Common myeloid progenitor, CD34-positive (primary cell): ENCODE results near the gene AP1AR.
"Not testable (repeated sequence)": the region's sequence is repeated elsewhere in the genome, so short reads cannot be mapped to it uniquely, and the experiment has no call there.

ENCODE experiments used
- CTCF ChIA-PET: fragments of 350-600 bp; sonication (Branson Sonifier 250); formaldehyde crosslinking; loops from one replicate; lab custom pipeline; 2021; ENCODE audit warnings: antibody characterized with exemption; lab: Charles Lee
- POLR2A ChIA-PET: fragments of 350-600 bp; sonication (Branson Sonifier 250); formaldehyde crosslinking; loops from one replicate; lab custom pipeline; 2021; ENCODE audit warnings: antibody characterized with exemption; lab: Charles Lee
- DNase-seq, 3 donors: peaks; one replicate each; pipeline versions ENCODE4 v3.0.0 to v3.0.0-alpha.2; 2013
- H3K27ac ChIP-seq, 2 experiments: 1 replicate in 1 of 2; 2 replicates in 1 of 2; pipeline ENCODE4 v1.7.0; 2013; ENCODE audit warnings: inconsistent platforms in 2 of 2, low read length in 2 of 2, mild to moderate bottlenecking in 2 of 2, low read depth in 1 of 2, moderate library complexity in 1 of 2; ENCODE audit not compliant: severe bottlenecking in 2 of 2, insufficient read depth in 1 of 2, poor library complexity in 1 of 2
- H3K27me3 ChIP-seq, 5 experiments: replicated peaks in 2 of 5; 1 replicate in 3 of 5; 2 replicates in 2 of 5; pipeline versions ENCODE4 v1.6.1 to v1.7.0; 2013; ENCODE audit warnings: low read length in 4 of 5, mild to moderate bottlenecking in 2 of 5, moderate library complexity in 2 of 5, inconsistent platforms in 1 of 5; ENCODE audit not compliant: insufficient read depth in 5 of 5, control insufficient read depth in 4 of 5
- H3K36me3 ChIP-seq, 4 experiments: 1 replicate in 2 of 4; 2 replicates in 2 of 4; pipeline versions ENCODE4 v1.6.1 to v1.7.0; 2013; ENCODE audit warnings: low read length in 3 of 4, control low read depth in 1 of 4, mild to moderate bottlenecking in 1 of 4; ENCODE audit not compliant: control insufficient read depth in 4 of 4, insufficient read depth in 4 of 4
- H3K4me1 ChIP-seq, 4 experiments: 1 replicate in 3 of 4; 2 replicates in 1 of 4; pipeline versions ENCODE4 v1.6.1 to v1.7.1; 2013; ENCODE audit warnings: low read length in 3 of 4, mild to moderate bottlenecking in 3 of 4, control low read depth in 1 of 4, inconsistent platforms in 1 of 4, moderate library complexity in 1 of 4; ENCODE audit not compliant: control insufficient read depth in 4 of 4, insufficient read depth in 4 of 4; ENCODE audit errors: control extremely low read depth in 1 of 4
- H3K4me3 ChIP-seq, 7 experiments: 1 replicate in 4 of 7; 2 replicates in 3 of 7; pipeline versions ENCODE4 v1.5.1 to v1.7.0; 2013; ENCODE audit warnings: mild to moderate bottlenecking in 7 of 7, low read length in 6 of 7, moderate library complexity in 6 of 7, inconsistent platforms in 2 of 7, low read depth in 2 of 7, control low read depth in 1 of 7; ENCODE audit not compliant: insufficient read depth in 4 of 7, control insufficient read depth in 1 of 7; ENCODE audit errors: extremely low read depth in 1 of 7
- H3K9me3 ChIP-seq, 5 experiments: 1 replicate in 4 of 5; 2 replicates in 1 of 5; pipeline versions ENCODE4 v1.6.1 to v1.7.1; 2013; ENCODE audit warnings: low read length in 4 of 5, mild to moderate bottlenecking in 2 of 5, inconsistent platforms in 1 of 5, low read depth in 1 of 5, moderate library complexity in 1 of 5; ENCODE audit not compliant: control insufficient read depth in 4 of 5, insufficient read depth in 2 of 5; ENCODE audit errors: control extremely low read depth in 1 of 5
- WGBS: methylation state at CpG from one replicate; pipeline ENCODE4 v1.1.5; 2013; ENCODE audit not compliant: insufficient coverage; 5-methylcytosine and 5-hydroxymethylcytosine counted together

AP1AR gene

GRCh38 chr4:112277220-112277619 is 45.6 kb downstream of the AP1AR start:
- ChIA-PET CTCF (interaction anchor here (0.6 kb wide), 1 partner anchor 7 kb away, joined by 4 read pairs; no protein-coding TSS in a partner anchor), POLR2A (interaction anchor here (0.6 kb wide), 1 partner anchor 161 kb away, joined by 3 read pairs; no protein-coding TSS in a partner anchor)
- Histone ChIP-seq H3K9me3 (peaks cover 0 to 3% (median 0%) of the 10 kb centered on the region in 5 experiments), H3K27ac (no peak overlapping the region), H3K4me3 (no peak overlapping the region), H3K36me3 (peaks cover 9 to 27% (median 11%) of the 10 kb centered on the region in 4 experiments), H3K27me3 (no peaks in the 10 kb centered on the region), H3K4me1 (peaks cover 0 to 13% (median 8%) of the 10 kb centered on the region in 4 experiments)
- DNase-seq = no peak
- WGBS = 80% methylated on average over 2 of the region's 3 CpGs

GRCh38 chr4:112277705-112278448 is 46.3 kb downstream of the AP1AR start:
- Histone ChIP-seq H3K4me1 (peaks cover 0 to 13% (median 8%) of the 10 kb centered on the region in 4 experiments), H3K4me3 (no peak overlapping the region), H3K27ac (no peak overlapping the region), H3K27me3 (no peaks in the 10 kb centered on the region), H3K9me3 (no peaks in the 10 kb centered on the region), H3K36me3 (peaks cover 7 to 27% (median 11%) of the 10 kb centered on the region in 4 experiments)
- no peak for DNase-seq
- POLR2A ChIA-PET = no interaction called here
- CTCF ChIA-PET = interaction anchor here (0.6 kb wide), 1 partner anchor 8 kb away, joined by 4 read pairs; no protein-coding TSS in a partner anchor
- WGBS = 96% methylated on average over 4 of the region's 10 CpGs

- DNase-seq = peak in 1 of 3 donors; percentile 69
- Histone ChIP-seq H3K9me3 (no peaks in the 10 kb centered on the region), H3K4me3 (peak overlapping the region in 1 of 7 experiments; percentile 55), H3K27ac (no peak overlapping the region), H3K27me3 (no peaks in the 10 kb centered on the region), H3K4me1 (peaks cover 5 to 21% (median 15%) of the 10 kb centered on the region in 4 experiments), H3K36me3 (peaks cover 7 to 27% (median 11%) of the 10 kb centered on the region in 4 experiments)
- 16% methylated on average over 5 of the region's 10 CpGs for WGBS
- ChIA-PET CTCF (interaction anchor here (0.8 to 1.9 kb wide), 3 partner anchors 12 to 42 kb away, joined by 3 to 5 read pairs (median 4); no protein-coding TSS in a partner anchor), POLR2A (no interaction called here)
These were observed 47.7 kb downstream of the AP1AR start for GRCh38 chr4:112279025-112279881.

- peaks cover 7 to 26% (median 11%) of the 10 kb centered on the region in 4 experiments for H3K36me3 ChIP-seq
- POLR2A ChIA-PET = no interaction called here
These were observed 48.3 kb downstream of the AP1AR start for GRCh38 chr4:112279882-112280315.

GRCh38 chr4:112280386-112281056 is 48.9 kb downstream of the AP1AR start:
- H3K27me3 ChIP-seq = no peaks in the 10 kb centered on the region
- peaks cover 5 to 20% (median 9%) of the 10 kb centered on the region in 4 experiments for H3K36me3 ChIP-seq
- H3K27ac ChIP-seq = no peak overlapping the region
- WGBS = 80% methylated on average over 3 of the region's 5 CpGs
- no peaks in the 10 kb centered on the region for H3K9me3 ChIP-seq
- peaks cover 9 to 29% (median 20%) of the 10 kb centered on the region in 4 experiments for H3K4me1 ChIP-seq
- ChIA-PET CTCF (interaction anchor here (1.0 to 1.9 kb wide), 5 partner anchors 9 to 40 kb away, joined by 3 to 5 read pairs (median 3); no protein-coding TSS in a partner anchor), POLR2A (interaction anchor here (0.8 kb wide), 1 partner anchor 9 kb away, joined by 3 read pairs; no protein-coding TSS in a partner anchor)
- no peak for DNase-seq
- H3K4me3 ChIP-seq = no peak overlapping the region

More at GRCh38 chr4:112279882-112280315, 48.3 kb downstream of the AP1AR start:
- CTCF ChIA-PET = interaction anchor here (1.0 to 1.9 kb wide), 5 partner anchors 9 to 41 kb away, joined by 3 to 5 read pairs (median 3); no protein-coding TSS in a partner anchor
- H3K9me3 ChIP-seq = no peaks in the 10 kb centered on the region
- 100% methylated on average over 3 of the region's 7 CpGs for WGBS
- H3K4me3 ChIP-seq = no peak overlapping the region
- H3K4me1 ChIP-seq = peaks cover 9 to 28% (median 17%) of the 10 kb centered on the region in 4 experiments
- H3K27me3 ChIP-seq = no peaks in the 10 kb centered on the region
- DNase-seq = no peak
- H3K27ac ChIP-seq = no peak overlapping the region

- peaks cover 12 to 38% (median 26%) of the 10 kb centered on the region in 4 experiments for H3K4me1 ChIP-seq
- WGBS = 100% methylated on average over 1 of the region's 2 CpGs
- H3K9me3 ChIP-seq, H3K27me3 ChIP-seq, POLR2A ChIA-PET, H3K27ac ChIP-seq, DNase-seq, H3K4me3 ChIP-seq: not testable (repeated sequence)
- CTCF ChIA-PET = interaction anchor here (0.8 to 1.5 kb wide), 3 partner anchors 11 to 180 kb away, joined by 3 read pairs; no protein-coding TSS in a partner anchor
- peaks cover 0 to 12% (median 5%) of the 10 kb centered on the region in 4 experiments for H3K36me3 ChIP-seq
These were observed 50.4 kb downstream of the AP1AR start for GRCh38 chr4:112281895-112282398.
